Loucy (cell line): ENCODE results near the gene IL26.
"Not testable (repeated sequence)": the region's sequence is repeated elsewhere in the genome, so short reads cannot be mapped to it uniquely, and the experiment has no call there.

ENCODE experiments used
- H2AFZ ChIP-seq: fragments of 200-600 bp; sonication (generic); 2 replicates; pipeline ENCODE4 v1.6.0; 2016; ENCODE audit warnings: antibody characterized with exemption, mild to moderate bottlenecking, low read length, moderate library complexity
- H3F3A ChIP-seq: fragments of 200-600 bp; 2 replicates; pipeline ENCODE4 v1.6.0; 2016; ENCODE audit warnings: antibody characterized with exemption, low read depth, mild to moderate bottlenecking
- H3K27me3 ChIP-seq: fragments of 200-600 bp; sonication (generic); 2 replicates; pipeline ENCODE4 v1.6.1; 2014; ENCODE audit warnings: low read length, mild to moderate bottlenecking; ENCODE audit not compliant: insufficient read depth, poor library complexity, severe bottlenecking
- H3K36me3 ChIP-seq: fragments of 200-600 bp; sonication (generic); 2 replicates; pipeline ENCODE4 v1.6.1; 2016; ENCODE audit warnings: low read length; ENCODE audit not compliant: insufficient read depth
- H3K4me1 ChIP-seq: fragments of 200-600 bp; sonication (generic); 2 replicates; pipeline ENCODE4 v1.5.1; 2014; ENCODE audit warnings: low read length, mild to moderate bottlenecking; ENCODE audit not compliant: insufficient read depth, poor library complexity, severe bottlenecking
- H3K4me2 ChIP-seq: fragments of 200-600 bp; sonication (generic); 2 replicates; pipeline ENCODE4 v1.6.0; 2014; ENCODE audit warnings: antibody characterized with exemption, low read length, low read depth, mild to moderate bottlenecking; ENCODE audit not compliant: poor library complexity, severe bottlenecking
- H3K4me3 ChIP-seq: fragments of 200-600 bp; sonication (generic); 2 replicates; pipeline ENCODE4 v1.5.1; 2014; ENCODE audit warnings: low read length, mild to moderate bottlenecking, mixed read lengths; ENCODE audit not compliant: poor library complexity, severe bottlenecking
- H3K79me2 ChIP-seq: fragments of 200-600 bp; sonication (generic); 2 replicates; pipeline ENCODE4 v1.6.1; 2014; ENCODE audit warnings: low read length; ENCODE audit not compliant: insufficient read depth
- H3K9ac ChIP-seq: fragments of 200-600 bp; sonication (generic); 2 replicates; pipeline ENCODE4 v1.6.0; 2014; ENCODE audit warnings: mild to moderate bottlenecking, low read depth, low read length, moderate library complexity; ENCODE audit not compliant: poor library complexity, severe bottlenecking
- H3K9me2 ChIP-seq: fragments of 200-600 bp; sonication (generic); replicated peaks from 2 replicates; pipeline ENCODE4 v1.6.1; 2016; ENCODE audit warnings: low read depth, low read length, mixed read lengths
- H3K9me3 ChIP-seq: fragments of 200-600 bp; sonication (generic); 2 replicates; pipeline ENCODE4 v1.6.1; 2014; ENCODE audit warnings: mild to moderate bottlenecking, antibody characterized with exemption, low read length, low read depth; ENCODE audit not compliant: insufficient read depth
- H4K20me1 ChIP-seq: fragments of 200-600 bp; sonication (generic); 2 replicates; pipeline ENCODE4 v1.6.0; 2014; ENCODE audit warnings: antibody characterized with exemption, low read length, mild to moderate bottlenecking; ENCODE audit not compliant: insufficient read depth, poor library complexity, severe bottlenecking
- CTCF ChIP-seq: fragments of 200-600 bp; sonication (generic); conservative IDR thresholded peaks from 2 replicates; pipeline ENCODE4 v1.5.1; 2014; ENCODE audit warnings: mild to moderate bottlenecking, antibody characterized with exemption, low read length
- EZH2phosphoT487 ChIP-seq: fragments of 200-600 bp; IDR thresholded peaks from 2 replicates; pipeline ENCODE4 v1.6.1; 2018; ENCODE audit warnings: antibody characterized with exemption, mild to moderate bottlenecking, moderate library complexity, borderline replicate concordance

The IL26 gene

GRCh38 chr12:68221497-68221896, 4.1 kb downstream of the IL26 start:
- Histone ChIP-seq H3K4me2 (no peak overlapping the region), H3F3A (peaks cover 4% of the 10 kb centered on the region; the same call in 1 of the 2 replicates), H4K20me1 (no peaks in the 10 kb centered on the region), H3K4me3 (no peak overlapping the region), H3K27me3 (no peaks in the 10 kb centered on the region), H3K36me3 (no peaks in the 10 kb centered on the region), H2AFZ (no peak overlapping the region), H3K9me3 (no peaks in the 10 kb centered on the region), H3K79me2 (no peaks in the 10 kb centered on the region), H3K9me2 (no peaks in the 10 kb centered on the region), H3K9ac (no peak overlapping the region), H3K4me1 (peaks cover 34% of the 10 kb centered on the region)
- TF ChIP-seq CTCF (no peak), EZH2phosphoT487 (no peak)

DNA sequence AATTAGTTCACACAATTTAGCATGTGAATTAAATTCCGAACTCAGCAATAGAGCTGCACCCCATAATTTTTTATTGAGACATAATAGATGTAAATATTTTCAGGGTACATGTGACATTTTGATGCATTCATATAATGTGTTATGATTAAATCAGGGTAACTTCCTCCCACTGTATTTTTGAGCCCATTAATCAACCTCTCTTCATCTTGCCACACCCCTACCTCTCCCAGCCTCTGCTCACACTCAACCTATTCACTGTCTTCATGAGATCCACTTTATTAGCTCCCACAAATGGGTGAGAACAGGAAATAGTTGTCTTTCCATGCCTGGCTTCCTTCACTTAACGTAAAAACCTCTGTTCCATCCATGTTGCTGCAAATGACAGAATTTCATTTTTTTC, 14.7 kb downstream of the IL26 start:
- no peak overlapping the region for H3K9ac ChIP-seq
- H3K9me3 ChIP-seq = no peaks in the 10 kb centered on the region
- H3K4me1 ChIP-seq = peaks cover 11% of the 10 kb centered on the region
- H3K4me3 ChIP-seq = no peak overlapping the region
- no peaks in the 10 kb centered on the region for H3K27me3 ChIP-seq
- H2AFZ ChIP-seq = no peak overlapping the region
- TF ChIP-seq EZH2phosphoT487 (no peak), CTCF (no peak)
- no peaks in the 10 kb centered on the region for H3F3A ChIP-seq
- no peak overlapping the region for H3K4me2 ChIP-seq
- no peaks in the 10 kb centered on the region for H3K36me3 ChIP-seq
- H3K79me2 ChIP-seq = no peaks in the 10 kb centered on the region
- no peaks in the 10 kb centered on the region for H3K9me2 ChIP-seq
- no peaks in the 10 kb centered on the region for H4K20me1 ChIP-seq

GRCh38 chr12:68209048-68209728, 16.4 kb downstream of the IL26 start:
- H2AFZ ChIP-seq, H4K20me1 ChIP-seq, H3F3A ChIP-seq, H3K4me2 ChIP-seq, H3K9me2 ChIP-seq, H3K9me3 ChIP-seq, H3K36me3 ChIP-seq, H3K4me1 ChIP-seq, H3K79me2 ChIP-seq, H3K27me3 ChIP-seq, H3K9ac ChIP-seq, H3K4me3 ChIP-seq: not testable (repeated sequence)

DNA sequence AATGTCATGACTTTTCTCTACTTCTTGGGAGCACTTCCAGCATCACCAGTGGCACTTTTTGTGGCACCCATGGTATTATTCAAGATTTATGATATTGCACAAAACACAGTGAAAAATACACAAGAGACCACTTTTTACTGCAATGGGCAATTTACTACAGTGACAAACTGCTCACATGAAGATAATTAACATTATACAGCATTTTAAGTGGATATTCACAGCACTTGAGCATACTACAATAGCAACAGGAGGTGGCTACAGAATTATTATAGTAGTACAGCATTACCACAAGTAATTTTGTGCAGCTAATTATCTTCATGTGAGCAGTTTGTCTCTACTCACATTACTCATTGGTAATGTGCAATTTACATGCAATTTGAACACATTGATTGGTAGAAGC, 18.3 kb downstream of the IL26 start:
- no peaks in the 10 kb centered on the region for H3K9me3 ChIP-seq
- H3K36me3 ChIP-seq = no peaks in the 10 kb centered on the region
- no peak overlapping the region for H2AFZ ChIP-seq
- H3K4me1 ChIP-seq = peaks cover 21% of the 10 kb centered on the region
- no peaks in the 10 kb centered on the region for H3K79me2 ChIP-seq
- no peaks in the 10 kb centered on the region for H3K27me3 ChIP-seq
- peaks cover 5% of the 10 kb centered on the region; the same call in 1 of the 2 replicates for H3F3A ChIP-seq
- H3K9me2 ChIP-seq = no peaks in the 10 kb centered on the region
- no peak overlapping the region for H3K4me3 ChIP-seq
- no peaks in the 10 kb centered on the region for H4K20me1 ChIP-seq
- no peak overlapping the region for H3K9ac ChIP-seq
- no peak overlapping the region for H3K4me2 ChIP-seq
- TF ChIP-seq EZH2phosphoT487 = no peak
- TF ChIP-seq CTCF = no peak
